Measurements from ENCODE around the gene MTUS2. TPM values are rescaled to one million over a fixed set of nuclear protein-coding genes. Genes with fewer than 3 reads are reported as not detected.

MTUS2 gene
- total and polyA plus RNA-seq, 2 donors (not counting 3 experiments of a cell fraction or from before 2014, with no cell fraction given): not detected

DNA sequence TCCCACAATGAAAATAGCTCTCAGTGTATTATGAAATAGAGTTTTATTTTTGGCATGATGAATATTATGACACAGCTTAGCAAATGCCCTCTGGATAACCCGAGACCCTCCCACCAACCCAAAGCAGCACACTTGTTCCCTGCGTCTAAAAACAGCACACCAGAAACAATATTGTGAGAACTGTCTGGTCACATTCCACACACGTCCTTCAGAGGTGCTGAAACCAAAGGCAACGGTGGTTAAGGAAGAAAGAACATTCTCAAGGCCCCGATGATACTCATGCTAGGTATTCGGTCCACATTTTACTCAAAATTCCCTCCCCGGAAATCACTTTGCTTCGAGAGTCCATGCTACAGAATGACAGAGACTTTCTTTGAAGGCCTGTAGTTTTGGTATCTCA lies 618.6 kb downstream of the MTUS2 start:
- DNase-seq (ENCODE audit: low read depth, low spot score) (no peak), FAIRE-seq (no peak)
- ChIA-PET CTCF (interaction anchor here (1.0 kb wide), 1 partner anchor 9 kb away, joined by 3 read pairs; no protein-coding TSS in a partner anchor), POLR2A (no interaction called here)
- H3K4me1 ChIP-seq (ENCODE audit: control insufficient read depth, extremely low read depth, insufficient read depth, low read length): peaks cover 11% of the 10 kb centered on the region
- no peak overlapping the region for H2AFZ ChIP-seq (ENCODE audit: low read depth, low read length)
- TF ChIP-seq GATA2 (IDR thresholded peaks at IDR 0.05; ENCODE audit: insufficient read depth, insufficient read length, low read depth, low read length) (no peak), EZH2 (IDR thresholded peaks at IDR 0.05; ENCODE audit: borderline replicate concordance, low read depth, low read length, severe bottlenecking) (no peak), MYC (IDR thresholded peaks at IDR 0.05; ENCODE audit: low read depth, low read length) (no peak), POLR2A (IDR thresholded peaks at IDR 0.05; ENCODE audit: low read depth, low read length) (no peak), POLR2AphosphoS5 (IDR thresholded peaks at IDR 0.05; ENCODE audit: insufficient read depth, low read depth, low read length) (no peak), JUN (IDR thresholded peaks at IDR 0.05; ENCODE audit: borderline replicate concordance, insufficient read depth, insufficient read length, low read depth) (no peak), FOS (IDR thresholded peaks at IDR 0.05; ENCODE audit: borderline replicate concordance, insufficient read depth, low read length) (no peak)
- TF ChIP-seq, protein P1, sequence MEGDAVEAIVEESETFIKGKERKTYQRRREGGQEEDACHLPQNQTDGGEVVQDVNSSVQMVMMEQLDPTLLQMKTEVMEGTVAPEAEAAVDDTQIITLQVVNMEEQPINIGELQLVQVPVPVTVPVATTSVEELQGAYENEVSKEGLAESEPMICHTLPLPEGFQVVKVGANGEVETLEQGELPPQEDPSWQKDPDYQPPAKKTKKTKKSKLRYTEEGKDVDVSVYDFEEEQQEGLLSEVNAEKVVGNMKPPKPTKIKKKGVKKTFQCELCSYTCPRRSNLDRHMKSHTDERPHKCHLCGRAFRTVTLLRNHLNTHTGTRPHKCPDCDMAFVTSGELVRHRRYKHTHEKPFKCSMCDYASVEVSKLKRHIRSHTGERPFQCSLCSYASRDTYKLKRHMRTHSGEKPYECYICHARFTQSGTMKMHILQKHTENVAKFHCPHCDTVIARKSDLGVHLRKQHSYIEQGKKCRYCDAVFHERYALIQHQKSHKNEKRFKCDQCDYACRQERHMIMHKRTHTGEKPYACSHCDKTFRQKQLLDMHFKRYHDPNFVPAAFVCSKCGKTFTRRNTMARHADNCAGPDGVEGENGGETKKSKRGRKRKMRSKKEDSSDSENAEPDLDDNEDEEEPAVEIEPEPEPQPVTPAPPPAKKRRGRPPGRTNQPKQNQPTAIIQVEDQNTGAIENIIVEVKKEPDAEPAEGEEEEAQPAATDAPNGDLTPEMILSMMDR (IDR thresholded peaks at IDR 0.05; ENCODE audit: extremely low read depth in 1 of 2, insufficient read depth in 1 of 2, low read depth in 1 of 2, low read length in 2 of 2): no peak
- TF ChIP-seq, protein P2, sequence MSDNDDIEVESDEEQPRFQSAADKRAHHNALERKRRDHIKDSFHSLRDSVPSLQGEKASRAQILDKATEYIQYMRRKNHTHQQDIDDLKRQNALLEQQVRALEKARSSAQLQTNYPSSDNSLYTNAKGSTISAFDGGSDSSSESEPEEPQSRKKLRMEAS (IDR thresholded peaks at IDR 0.05; ENCODE audit: insufficient read depth, insufficient read length): no peak
- no peak overlapping the region for H3K4me2 ChIP-seq (ENCODE audit: insufficient read depth, low read length)
- no peaks in the 10 kb centered on the region for H3K36me3 ChIP-seq (ENCODE audit: control insufficient read depth in 2 of 2, extremely low read depth in 1 of 2, insufficient read depth in 2 of 2, low read length in 2 of 2)
- H3K4me3 ChIP-seq (replicated peaks in 1 of 3; ENCODE audit: insufficient read depth in 1 of 3, low read depth in 1 of 3, low read length in 3 of 3): no peak overlapping the region
- no peak overlapping the region for H3K27ac ChIP-seq (ENCODE audit: insufficient read depth, low read depth, low read length)
- no TSS peak for BruUV-seq (replicated peaks)
- H3K79me2 ChIP-seq (ENCODE audit: control insufficient read depth, insufficient read depth, low read length): no peaks in the 10 kb centered on the region
- intact Hi-C loops (cut with micrococcal nuclease): no loop called here
- no peak overlapping the region for H3K9ac ChIP-seq (replicated peaks; ENCODE audit: extremely low read depth, insufficient read depth, low read length)
- H3K27me3 ChIP-seq (ENCODE audit: control insufficient read depth in 2 of 2, insufficient read depth in 2 of 2, low read length in 2 of 2): peaks cover 3 to 6% of the 10 kb centered on the region in 2 experiments
- H4K20me1 ChIP-seq (replicated peaks; ENCODE audit: control insufficient read depth, extremely low read depth, insufficient read depth, low read length): no peaks in the 10 kb centered on the region
- dilution Hi-C loops (cut with MboI; ENCODE audit: extremely low pct_ligation_motif_present, low sequenced_read_pairs): no loop called here
- no peaks in the 10 kb centered on the region for H3K9me1 ChIP-seq (replicated peaks; ENCODE audit: control insufficient read depth, extremely low read depth, insufficient read depth, low read length)
- H3K9me3 ChIP-seq (replicated peaks; ENCODE audit: control insufficient read depth, insufficient read depth, low read length): no peaks in the 10 kb centered on the region
